ENCODE data around the gene TCAP.

- TF ChIP-seq CTCF (IDR thresholded peaks at IDR 0.05) (no peak), EP300 (IDR thresholded peaks at IDR 0.05) (no peak)
Measured at GRCh38 chr17:39642291-39643074, 22.7 kb upstream of the TCAP start.
